ENCODE results near the gene GCNT2.
"Not testable (repeated sequence)": the region's sequence is repeated elsewhere in the genome, so short reads cannot be mapped to it uniquely, and the experiment has no call there.

GCNT2 gene

GRCh38 chr6:10521104-10521808, at the start of gene GCNT2:
TSS of gene GCNT2 (plus strand) at chr6:10521351. CDS start at chr6:10528912, 7,561 bp downstream.
- no peak for DNase-seq

- DNase-seq = no peak
Measured at GRCh38 chr6:10472634-10473033, 48.5 kb upstream of the GCNT2 start.

DNA sequence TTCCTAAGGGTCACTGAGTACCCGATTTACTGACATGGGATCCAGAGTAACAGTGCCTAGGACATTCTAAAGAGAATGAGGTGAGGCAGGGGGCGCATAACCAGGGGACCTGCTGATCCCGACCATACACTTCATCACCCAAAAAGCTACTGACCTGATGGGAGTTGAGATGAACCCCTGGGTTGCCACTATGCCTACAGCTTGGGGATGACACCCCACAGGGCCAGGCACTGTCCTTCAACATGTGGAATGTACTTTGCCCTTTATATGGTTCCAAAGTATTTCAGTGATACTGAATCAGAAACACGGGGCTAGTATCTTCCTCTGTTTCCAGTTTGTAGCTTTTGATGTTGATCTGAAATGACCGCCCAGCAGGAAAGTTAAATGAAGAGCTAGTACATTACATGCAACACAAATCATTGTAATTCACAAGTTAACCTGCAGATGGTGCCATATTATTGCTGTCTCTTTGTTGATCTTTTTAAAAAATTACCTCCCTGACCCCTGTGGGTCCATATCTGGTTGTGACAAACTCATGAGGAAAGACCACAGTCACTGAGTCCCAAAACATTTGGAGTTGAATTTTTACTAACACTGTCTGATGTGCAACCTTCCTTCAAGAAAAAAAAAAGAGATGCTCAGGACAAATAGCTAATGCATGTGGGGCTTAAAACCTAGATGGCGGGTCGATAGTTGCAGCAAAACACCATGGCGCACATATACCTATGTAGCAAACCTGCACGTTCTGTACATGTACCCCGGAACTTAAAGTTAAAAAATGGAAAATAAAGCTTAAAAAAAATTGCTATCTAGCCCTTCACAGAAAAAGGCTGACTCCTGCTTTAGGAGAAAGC, 42.7 kb upstream of the GCNT2 start:
- DNase-seq = no peak

DNA sequence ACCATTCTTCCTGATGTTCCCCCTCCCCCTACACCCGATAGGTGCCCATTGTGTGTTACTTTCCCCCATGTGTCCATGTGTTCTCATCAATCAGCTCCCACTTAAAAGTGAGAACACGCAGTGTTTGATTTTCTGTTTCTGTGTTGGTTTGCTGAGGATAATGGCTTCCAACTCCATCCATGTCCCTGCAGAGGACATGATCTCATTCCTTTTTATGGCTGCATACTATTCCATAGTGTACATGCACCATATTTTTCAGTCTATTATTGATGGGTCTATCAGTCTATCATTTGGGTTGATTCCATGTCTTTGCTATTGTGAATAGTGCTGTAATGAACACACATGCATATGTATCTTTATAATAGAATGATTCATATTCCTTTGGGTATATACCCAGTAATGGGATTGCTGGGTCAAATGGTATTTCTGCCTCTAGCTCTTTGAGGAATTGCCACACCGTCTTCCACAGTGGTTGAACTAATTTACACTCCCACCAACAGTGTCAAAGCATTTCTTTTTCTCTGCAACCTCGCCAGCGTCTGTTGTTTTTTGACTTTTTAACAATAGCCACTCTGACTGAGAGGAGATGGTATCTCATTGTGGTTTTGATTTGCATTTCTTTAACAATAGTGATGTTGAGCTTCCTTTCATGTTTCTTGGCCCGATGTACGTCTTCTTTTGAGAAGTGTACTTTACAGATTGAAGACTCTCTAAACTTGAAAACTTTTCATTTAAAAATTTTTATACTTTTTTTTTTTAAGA, 41.0 kb upstream of the GCNT2 start:
- no peak for DNase-seq

- DNase-seq = no peak
Measured at GRCh38 chr6:10481101-10481500, 40.0 kb upstream of the GCNT2 start.

DNA sequence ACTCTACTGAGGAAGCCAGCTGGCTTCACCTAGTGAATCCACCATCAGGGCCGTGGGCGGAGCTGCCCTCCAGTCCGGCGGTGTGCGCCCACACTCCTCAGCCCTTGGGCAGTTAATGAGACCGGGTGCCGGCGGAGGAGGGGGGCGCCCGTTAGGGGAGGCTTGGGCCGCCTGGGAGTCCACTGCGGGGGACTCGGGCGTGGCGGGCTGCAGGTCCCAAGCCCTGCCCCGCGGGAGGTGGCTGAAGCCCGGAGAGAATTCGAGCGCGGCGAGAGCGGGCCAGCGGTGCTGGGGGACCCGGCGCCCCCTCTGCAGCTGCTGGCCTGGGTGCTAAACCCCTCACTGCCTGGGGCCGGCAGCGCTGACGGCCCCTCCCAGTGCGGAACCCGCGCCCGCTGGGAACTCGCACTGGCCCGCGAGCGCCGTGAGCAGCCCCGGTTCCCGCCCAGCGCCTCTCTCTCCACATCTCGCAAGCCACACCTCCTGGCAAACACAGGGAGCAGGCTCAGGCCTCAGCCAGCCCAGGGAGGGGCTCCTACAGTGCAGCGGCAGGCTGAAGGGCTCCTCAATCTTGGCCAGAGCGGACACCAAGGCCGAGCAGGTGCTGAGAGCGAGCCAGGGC, 38.4 kb upstream of the GCNT2 start:
- DNase-seq = no peak

- no peak for DNase-seq
Measured at GRCh38 chr6:10484912-10485311, 36.2 kb upstream of the GCNT2 start.

DNA sequence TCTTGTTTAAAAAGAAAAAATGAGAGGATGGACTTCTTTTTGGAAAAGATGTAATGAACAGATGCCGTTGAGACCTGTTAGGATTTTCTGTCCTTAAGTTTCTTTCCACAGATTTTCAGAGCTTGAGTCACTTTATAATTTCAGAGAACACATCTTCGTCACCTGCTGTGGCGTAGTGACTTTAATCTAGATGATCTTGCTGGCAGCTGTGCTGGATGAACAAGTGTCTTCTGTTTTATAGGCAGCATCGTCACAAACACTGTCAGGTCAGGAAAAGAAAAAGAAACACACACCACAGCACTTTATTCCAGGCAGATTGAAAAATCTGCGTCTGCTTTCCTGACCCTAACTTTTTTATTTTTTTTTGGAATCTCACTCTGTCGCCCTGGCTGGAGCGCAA, 35.7 kb upstream of the GCNT2 start:
- no peak for DNase-seq

DNA sequence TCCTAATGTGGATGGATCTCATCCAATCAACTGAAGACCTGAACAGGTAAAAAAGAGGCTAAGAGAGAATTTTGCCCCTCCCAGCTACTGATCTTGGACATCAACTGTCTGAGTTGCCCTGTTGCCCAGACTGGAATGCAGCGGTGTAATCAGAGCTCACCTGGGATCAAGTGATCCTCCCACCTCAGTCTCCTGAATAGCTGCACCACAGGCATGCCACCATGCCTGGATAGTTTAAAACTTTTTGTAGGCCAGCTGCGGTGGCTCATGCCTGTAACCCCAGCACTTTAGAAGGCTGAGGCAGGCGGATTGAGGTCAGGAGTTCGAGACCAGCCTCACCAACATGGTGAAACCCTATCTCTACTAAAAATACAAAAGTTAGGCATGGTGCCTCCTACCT, 34.9 kb upstream of the GCNT2 start:
- no peak for DNase-seq

GRCh38 chr6:10486944-10487588, 34.1 kb upstream of the GCNT2 start:
- not testable (repeated sequence) for DNase-seq

DNA sequence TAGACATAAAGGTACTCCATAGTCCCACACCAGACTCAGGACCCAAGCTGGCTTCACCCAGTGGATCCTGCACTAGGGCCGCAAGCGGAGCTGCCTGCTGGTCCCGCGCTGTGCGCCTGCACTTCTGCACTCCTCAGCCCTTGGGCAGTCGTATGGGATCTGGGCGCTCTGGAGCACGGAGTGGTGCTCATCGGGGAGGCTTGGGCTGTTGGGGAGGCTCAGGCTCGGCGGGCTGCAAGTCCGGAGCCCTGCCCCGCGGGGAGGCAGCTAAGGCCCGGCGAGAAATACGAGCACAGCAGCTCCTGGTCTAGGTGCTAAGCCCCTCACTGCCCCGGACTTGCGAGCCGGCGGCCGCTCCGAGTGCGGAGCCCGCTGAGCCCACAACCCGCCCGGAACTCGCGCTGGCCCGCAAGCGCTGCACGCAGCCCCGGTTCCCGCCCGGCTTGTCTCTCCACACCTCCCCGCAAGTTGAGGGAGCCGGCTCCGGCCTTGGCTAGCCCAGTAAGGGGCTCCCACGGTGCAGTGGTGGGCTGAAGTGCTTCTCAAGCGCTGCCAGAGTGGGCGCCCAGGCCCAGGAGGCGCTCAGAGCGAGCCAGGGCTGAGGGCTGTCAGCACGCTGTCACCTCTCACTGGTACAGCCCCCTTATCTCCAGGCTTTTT, 33.4 kb upstream of the GCNT2 start:
- no peak for DNase-seq

DNA sequence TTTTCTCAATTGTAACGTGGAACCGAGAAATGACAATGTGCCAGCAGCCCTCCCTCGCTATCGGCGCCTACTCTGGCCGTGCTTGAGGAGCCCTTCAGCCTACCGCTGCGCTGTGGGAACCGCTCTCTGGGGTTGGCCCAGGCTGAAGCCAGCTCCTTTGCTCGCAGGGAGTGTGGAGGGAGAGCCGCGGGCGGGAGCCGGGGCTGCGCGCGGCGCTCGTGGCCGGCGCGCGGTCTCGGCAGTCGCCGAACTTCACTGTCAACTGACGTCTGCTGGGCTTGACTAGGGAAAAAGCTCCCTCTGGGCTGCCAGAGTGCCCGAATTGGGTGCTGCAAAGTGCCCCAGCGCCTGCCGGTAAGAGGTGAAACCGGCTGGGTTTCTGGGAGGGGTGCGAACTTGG, 29.7 kb upstream of the GCNT2 start:
- no peak for DNase-seq

- DNase-seq = not testable (repeated sequence)
Measured at GRCh38 chr6:10491905-10492304, 29.2 kb upstream of the GCNT2 start.

DNA sequence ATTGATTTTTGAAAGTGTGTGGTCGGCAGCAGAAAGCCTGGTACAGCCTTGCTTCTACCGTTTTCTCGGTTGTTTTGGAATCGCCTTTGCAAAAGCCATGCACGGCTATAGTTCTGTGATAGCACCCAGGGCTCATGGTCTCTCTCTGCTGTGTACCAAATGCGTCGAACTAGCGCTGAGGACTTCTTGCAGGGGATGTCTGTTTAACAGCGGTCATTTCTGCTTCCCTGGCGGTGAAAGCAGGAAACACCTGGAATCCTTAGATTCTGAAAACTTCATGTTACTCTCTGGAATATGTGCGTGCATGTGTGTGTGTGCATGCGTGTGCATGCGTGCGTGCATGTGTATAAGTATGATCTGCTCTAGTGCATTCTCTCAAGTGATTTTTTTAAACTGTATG, 26.1 kb upstream of the GCNT2 start:
- DNase-seq = no peak

DNA sequence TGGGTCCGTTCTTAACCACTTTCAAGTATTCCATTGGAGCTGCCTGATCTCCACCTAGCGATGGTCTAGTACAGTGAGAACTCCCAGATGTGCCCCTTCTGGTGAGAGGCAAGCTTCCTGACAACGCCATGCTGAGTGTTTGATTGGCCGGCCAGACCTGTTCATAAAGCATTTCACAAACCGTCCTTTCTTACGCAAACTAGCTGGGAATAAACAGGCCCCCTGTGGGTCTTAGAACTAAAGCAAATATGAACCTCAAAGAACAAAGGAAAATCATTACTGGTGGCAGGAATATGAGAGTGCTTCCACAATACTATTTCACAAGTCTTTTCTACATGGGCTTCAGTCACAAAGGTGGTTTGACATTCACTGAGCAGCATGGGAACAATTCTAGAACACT, 15.6 kb upstream of the GCNT2 start:
- no peak for DNase-seq

GRCh38 chr6:10507298-10507697, 13.9 kb upstream of the GCNT2 start:
- DNase-seq = no peak

DNA sequence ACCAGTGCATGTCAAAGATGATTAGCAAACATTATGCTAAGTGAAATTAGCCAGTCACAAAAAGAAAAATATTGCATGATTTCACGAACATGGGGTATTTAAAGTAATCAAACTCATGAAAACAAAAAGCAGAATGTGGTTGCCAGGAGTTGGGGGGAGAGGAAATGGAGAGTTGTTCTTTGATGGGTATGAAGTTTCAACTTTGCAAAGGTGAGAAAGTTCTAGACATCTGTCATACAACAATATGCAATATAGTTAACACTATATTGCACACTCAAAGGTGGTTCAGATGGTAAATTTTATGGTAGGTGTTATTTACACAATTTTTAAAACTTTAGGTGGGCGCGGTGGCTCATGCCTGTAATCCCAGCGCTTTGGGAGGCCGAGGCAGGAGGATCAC, 13.4 kb upstream of the GCNT2 start:
- DNase-seq = no peak

DNA sequence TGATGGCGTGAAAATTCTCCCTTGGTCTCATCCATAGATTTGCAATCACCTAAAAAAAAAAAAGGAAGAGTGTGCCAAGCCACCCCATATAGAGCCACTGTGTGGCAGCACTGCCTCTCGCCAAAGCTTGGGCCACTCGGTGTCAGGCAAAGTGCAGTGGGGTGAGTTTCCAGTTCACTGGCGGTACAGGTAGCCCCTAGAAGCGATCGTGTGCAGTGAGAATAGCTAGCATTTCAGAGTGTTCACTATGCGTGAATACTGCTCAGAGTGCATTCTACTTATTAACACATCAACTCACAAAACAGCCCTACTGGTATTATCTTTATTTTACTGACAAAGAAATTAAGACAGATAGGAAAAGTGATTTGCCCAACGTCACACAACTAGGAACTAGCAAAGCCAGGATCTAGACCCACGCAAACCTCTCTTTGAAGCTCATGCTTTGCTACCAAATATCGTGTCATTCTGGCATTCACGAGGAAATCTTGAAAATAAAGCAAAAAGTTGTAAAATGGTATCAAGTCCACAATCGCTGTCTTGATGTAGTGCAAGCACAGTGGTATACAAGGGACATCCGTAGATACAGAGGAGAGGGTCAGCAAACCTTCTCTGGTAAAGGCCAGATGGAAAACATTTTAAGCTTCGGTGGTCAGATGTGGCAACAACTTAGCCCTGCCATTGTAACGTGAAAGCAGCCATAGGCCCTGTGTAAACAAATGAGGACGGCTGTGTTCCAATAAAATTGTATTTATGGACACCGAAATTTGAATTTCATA, 10.4 kb upstream of the GCNT2 start:
- DNase-seq = no peak

DNA sequence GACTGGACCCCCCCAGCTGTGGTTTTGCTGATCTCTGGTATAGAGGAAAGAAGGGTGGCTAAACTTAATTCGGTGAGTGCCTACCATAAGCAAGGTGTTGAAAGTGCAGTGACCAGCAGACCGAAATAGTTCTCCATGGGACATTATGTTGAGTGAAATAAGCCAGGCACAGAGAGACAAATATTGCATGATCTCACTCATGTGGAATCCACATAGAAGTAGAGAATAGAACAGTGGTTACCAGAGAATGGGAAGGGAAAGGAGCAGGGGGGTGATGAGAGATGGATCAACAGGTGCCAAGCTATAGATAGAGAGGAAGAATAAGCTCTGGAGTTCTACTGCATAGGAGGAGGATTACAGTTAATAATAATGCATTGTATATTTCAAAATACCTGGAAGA, 9.7 kb upstream of the GCNT2 start:
- DNase-seq = no peak

DNA sequence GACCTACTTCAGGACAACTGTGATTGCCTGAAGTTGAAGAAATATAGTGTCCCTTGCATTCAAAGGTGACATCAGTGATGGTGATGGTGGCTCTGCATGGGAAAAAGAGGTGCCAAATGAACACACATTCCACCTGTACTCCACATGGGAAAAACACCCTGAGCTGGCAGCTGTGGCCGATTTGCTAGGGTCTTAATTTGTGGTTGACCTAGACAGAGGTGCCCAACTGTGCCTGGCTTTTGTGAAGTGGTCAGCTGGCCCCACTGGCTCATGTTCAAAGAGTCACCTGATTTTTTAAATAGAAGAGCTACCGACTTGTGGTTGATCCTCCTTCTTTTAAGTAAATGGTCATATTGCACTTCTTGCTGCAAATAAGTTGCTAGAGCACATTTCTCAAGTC, 7.6 kb upstream of the GCNT2 start:
- no peak for DNase-seq

GRCh38 chr6:10514049-10514780, 6.9 kb upstream of the GCNT2 start:
- DNase-seq = no peak

Data from NK-92 treated with Interleukin-12 subunit alpha and Interleukin-12 subunit beta, amount 100 ng/mL, for 24 hours (cell line).